Measurements from ENCODE around the gene TUBA1B. TPM values are rescaled to one million over a fixed set of nuclear protein-coding genes. Genes with fewer than 3 reads are reported as not detected.
A peak's percentile ranks its signal among the peaks of the same experiment; 100 is the strongest.
"Not testable (repeated sequence)": the region's sequence is repeated elsewhere in the genome, so short reads cannot be mapped to it uniquely, and the experiment has no call there.

Gene TUBA1B
- 1,457 and 1,471 TPM in 2 replicates for total RNA-seq

- TF ChIP-seq CTCF (IDR thresholded peaks at IDR 0.05; ENCODE audit: insufficient read depth, low read depth, low read length), result no peak
Measured at GRCh38 chr12:49131051-49131893, at the start of gene TUBA1B. Gene TUBA1B, minus strand, starts transcription at chr12:49131395. Its CDS starts 95 bp downstream, at chr12:49131300.

GRCh38 chr12:49174218-49174617, 43.0 kb upstream of the TUBA1B start:
- no peak for DNase-seq (ENCODE audit: low read depth)
- no peak overlapping the region for H3K4me3 ChIP-seq (ENCODE audit: low read depth, low read length)
- TF ChIP-seq CTCF (IDR thresholded peaks at IDR 0.05; ENCODE audit: insufficient read depth, low read depth, low read length), result no peak

More at GRCh38 chr12:49131051-49131893, at the start of gene TUBA1B:
- peak; percentile 90 for DNase-seq (ENCODE audit: low read depth)
- H3K4me3 ChIP-seq (ENCODE audit: low read depth, low read length), result peak within 1 kb of the TSS; percentile 99

GRCh38 chr12:49170924-49171323, 39.7 kb upstream of the TUBA1B start:
- no peak for DNase-seq (ENCODE audit: low read depth)
- no peak for TF ChIP-seq CTCF (IDR thresholded peaks at IDR 0.05; ENCODE audit: insufficient read depth, low read depth, low read length)
- H3K4me3 ChIP-seq (ENCODE audit: low read depth, low read length), result no peak overlapping the region

- TF ChIP-seq CTCF (IDR thresholded peaks at IDR 0.05; ENCODE audit: insufficient read depth, low read depth, low read length), result no peak
- H3K4me3 ChIP-seq (ENCODE audit: low read depth, low read length), result no peak overlapping the region
- no peak for DNase-seq (ENCODE audit: low read depth)
Measured at GRCh38 chr12:49165114-49165513, 33.9 kb upstream of the TUBA1B start.

- not testable (repeated sequence) for DNase-seq (ENCODE audit: low read depth); H3K4me3 ChIP-seq (ENCODE audit: low read depth, low read length)
Measured at GRCh38 chr12:49161901-49162300, 30.7 kb upstream of the TUBA1B start.

- TF ChIP-seq CTCF (IDR thresholded peaks at IDR 0.05; ENCODE audit: insufficient read depth, low read depth, low read length), result no peak
- no peak for DNase-seq (ENCODE audit: low read depth)
- H3K4me3 ChIP-seq (ENCODE audit: low read depth, low read length), result no peak overlapping the region
Measured at GRCh38 chr12:49161092-49161795, 30.0 kb upstream of the TUBA1B start.

GRCh38 chr12:49160399-49160798, 29.2 kb upstream of the TUBA1B start:
- TF ChIP-seq CTCF (IDR thresholded peaks at IDR 0.05; ENCODE audit: insufficient read depth, low read depth, low read length), result no peak
- DNase-seq (ENCODE audit: low read depth), result no peak
- no peak overlapping the region for H3K4me3 ChIP-seq (ENCODE audit: low read depth, low read length)

All from fibroblast of villous mesenchyme (primary cell).